Brain microvascular endothelial cell (primary cell): ENCODE measurements around the gene TADA1.
"Not testable (repeated sequence)": the region's sequence is repeated elsewhere in the genome, so short reads cannot be mapped to it uniquely, and the experiment has no call there.

Experiments
- DNase-seq: peaks from one replicate; pipeline ENCODE4 v3.0.0-alpha.2; 2020
- H3K27ac ChIP-seq: fragments of 250-450 bp; sonication (Bioruptor Pico); 2 replicates; pipeline ENCODE4 v1.5.1; 2020; ENCODE audit warnings: mild to moderate bottlenecking, moderate library complexity
- H3K27me3 ChIP-seq: fragments of 250-450 bp; sonication (Bioruptor Pico); replicated peaks from 2 replicates; pipeline ENCODE4 v1.5.1; 2020; ENCODE audit warnings: mild to moderate bottlenecking
- H3K36me3 ChIP-seq: fragments of 250-450 bp; sonication (Bioruptor Pico); replicated peaks from 2 replicates; pipeline ENCODE4 v1.5.1; 2020; ENCODE audit warnings: mild to moderate bottlenecking
- H3K4me3 ChIP-seq: 2 replicates; pipeline ENCODE4 v1.5.1; 2011; ENCODE audit warnings: low read depth, mild to moderate bottlenecking, control low read depth, low read length, moderate library complexity
- in situ Hi-C: cut with HindIII; loops from 2 replicates; pipeline ENCODE4 v1.10.0; 2017; ENCODE audit warnings: low sequenced_read_pairs, low pct_ligation_motif_present
- TF ChIP-seq, protein P1 (sequence below): IDR thresholded peaks from 2 replicates; pipeline ENCODE4 v1.5.1; 2011; ENCODE audit warnings: low read depth, mild to moderate bottlenecking, moderate library complexity, low read length, control low read depth, inconsistent platforms; ENCODE audit errors: missing control alignments

Gene TADA1

DNA sequence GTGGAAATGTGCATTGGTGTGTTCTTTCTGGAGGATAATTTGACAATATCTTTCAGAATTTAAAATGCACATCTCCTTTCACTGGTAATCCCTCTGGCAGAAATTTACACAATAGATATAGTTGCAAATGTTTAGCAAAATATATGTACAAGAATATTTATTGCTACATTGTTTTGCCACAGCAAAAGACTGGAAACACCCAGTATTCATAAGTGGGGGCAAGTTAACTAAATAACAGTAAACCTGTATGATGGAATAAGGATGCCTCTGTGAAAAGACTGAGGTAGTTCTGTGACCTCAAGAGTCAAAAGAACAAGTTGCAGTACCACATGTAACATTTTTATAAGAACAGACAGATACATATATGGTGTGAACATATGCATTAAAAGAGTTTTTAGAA, 13.7 kb upstream of the TADA1 start:
- in situ Hi-C loops: no loop called here
- DNase-seq: no peak
- Histone ChIP-seq H3K27ac (no peak overlapping the region), H3K27me3 (peaks cover 12% of the 10 kb centered on the region), H3K36me3 (no peaks in the 10 kb centered on the region), H3K4me3 (no peak overlapping the region)
- TF ChIP-seq, protein P1, sequence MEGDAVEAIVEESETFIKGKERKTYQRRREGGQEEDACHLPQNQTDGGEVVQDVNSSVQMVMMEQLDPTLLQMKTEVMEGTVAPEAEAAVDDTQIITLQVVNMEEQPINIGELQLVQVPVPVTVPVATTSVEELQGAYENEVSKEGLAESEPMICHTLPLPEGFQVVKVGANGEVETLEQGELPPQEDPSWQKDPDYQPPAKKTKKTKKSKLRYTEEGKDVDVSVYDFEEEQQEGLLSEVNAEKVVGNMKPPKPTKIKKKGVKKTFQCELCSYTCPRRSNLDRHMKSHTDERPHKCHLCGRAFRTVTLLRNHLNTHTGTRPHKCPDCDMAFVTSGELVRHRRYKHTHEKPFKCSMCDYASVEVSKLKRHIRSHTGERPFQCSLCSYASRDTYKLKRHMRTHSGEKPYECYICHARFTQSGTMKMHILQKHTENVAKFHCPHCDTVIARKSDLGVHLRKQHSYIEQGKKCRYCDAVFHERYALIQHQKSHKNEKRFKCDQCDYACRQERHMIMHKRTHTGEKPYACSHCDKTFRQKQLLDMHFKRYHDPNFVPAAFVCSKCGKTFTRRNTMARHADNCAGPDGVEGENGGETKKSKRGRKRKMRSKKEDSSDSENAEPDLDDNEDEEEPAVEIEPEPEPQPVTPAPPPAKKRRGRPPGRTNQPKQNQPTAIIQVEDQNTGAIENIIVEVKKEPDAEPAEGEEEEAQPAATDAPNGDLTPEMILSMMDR: no peak

DNA sequence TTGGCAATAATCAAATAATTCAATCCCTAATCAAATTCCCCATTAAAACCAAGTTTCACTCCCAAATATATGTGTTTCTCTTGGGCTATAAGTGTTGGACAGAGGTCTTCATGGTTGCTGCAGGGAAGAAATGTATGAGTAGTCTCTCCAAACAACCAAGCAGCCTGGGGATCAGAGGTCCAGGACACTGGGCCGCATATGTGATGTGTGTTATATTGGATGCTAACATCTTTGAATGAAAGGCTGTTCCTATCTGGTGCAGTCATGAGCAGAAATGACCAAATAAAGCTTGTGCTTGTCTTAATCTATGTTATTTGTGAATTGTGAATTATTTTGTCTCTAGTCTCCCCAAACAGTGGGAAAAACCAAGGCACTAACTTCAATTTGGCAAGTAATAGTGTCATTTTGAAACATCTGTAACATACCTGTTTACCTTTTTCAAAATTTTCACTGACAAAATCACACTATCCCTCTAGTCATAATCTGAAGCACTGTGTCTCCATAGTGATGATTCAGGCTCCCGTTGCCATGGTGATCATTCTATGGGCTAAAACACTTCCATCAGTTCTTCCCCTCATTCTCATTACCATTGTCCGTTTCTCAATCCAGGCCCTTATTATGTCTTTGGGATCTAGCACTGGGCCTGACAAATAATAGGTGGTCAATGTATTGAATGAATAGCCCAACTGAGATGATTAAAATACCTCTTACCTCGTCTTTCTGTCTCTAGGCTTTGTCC, 12.5 kb upstream of the TADA1 start:
- peaks cover 22% of the 10 kb centered on the region for H3K27me3 ChIP-seq
- in situ Hi-C loops: no loop called here
- no peak for DNase-seq
- TF ChIP-seq, protein P1: no peak
- H3K27ac ChIP-seq: no peak overlapping the region
- no peak overlapping the region for H3K4me3 ChIP-seq
- H3K36me3 ChIP-seq: no peaks in the 10 kb centered on the region

DNA sequence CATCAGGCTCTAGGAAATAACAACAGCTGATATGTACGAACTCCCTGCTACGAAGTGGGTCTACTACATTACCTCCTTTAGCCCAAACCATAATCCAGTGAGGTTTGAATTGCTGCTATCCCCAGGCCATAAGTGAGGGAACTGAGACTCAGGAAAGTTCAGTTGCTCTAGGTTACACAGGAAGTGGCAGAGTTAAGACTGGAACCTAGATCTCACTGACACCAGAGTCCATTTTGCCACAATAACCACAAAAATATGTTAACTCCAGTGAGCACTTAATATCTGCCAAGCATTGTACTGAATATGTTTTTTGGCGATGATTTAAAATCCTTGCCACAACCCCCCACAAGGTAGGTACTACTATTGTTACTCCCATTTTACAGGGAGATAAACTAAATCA, 8.9 kb upstream of the TADA1 start:
- Histone ChIP-seq H3K4me3 (no peak overlapping the region), H3K27ac (no peak overlapping the region), H3K27me3 (peaks cover 18% of the 10 kb centered on the region), H3K36me3 (no peaks in the 10 kb centered on the region)
- TF ChIP-seq, protein P1: no peak
- in situ Hi-C loops: no loop called here
- DNase-seq: no peak

DNA sequence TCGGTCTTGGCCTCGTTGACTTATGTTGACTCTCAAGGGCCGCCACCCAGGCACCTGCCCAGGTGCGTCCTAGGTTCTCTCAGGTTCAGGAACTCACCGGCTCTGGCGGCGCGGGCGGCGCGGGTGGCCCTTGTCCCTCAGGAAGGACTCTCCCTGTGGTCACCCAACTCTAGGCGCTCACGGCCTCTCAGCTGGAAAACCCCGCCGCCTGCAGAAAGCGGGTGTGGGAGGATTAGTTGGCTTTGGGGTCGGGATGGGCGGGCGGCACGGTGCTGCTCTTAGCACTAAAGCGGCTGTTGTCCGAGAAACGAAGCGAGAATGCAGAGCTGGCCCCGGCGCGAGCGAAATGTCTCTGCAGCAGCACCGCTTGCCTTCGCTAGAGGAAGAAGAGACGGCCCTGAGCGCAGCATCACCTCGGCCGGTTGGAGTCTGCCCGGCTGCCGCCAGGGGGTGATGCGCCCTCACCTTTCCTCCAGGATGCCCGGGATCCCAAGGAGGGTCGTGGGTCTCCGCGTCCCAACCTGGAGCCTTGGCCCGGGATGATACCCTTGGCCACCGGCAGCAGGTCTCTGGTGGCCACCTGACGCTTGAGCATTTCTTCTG, 8.1 kb upstream of the TADA1 start:
- Histone ChIP-seq H3K36me3 (no peaks in the 10 kb centered on the region), H3K4me3 (no peak overlapping the region), H3K27me3 (peaks cover 18% of the 10 kb centered on the region), H3K27ac (no peak overlapping the region)
- peak; percentile 24 for DNase-seq
- in situ Hi-C loops: no loop called here
- TF ChIP-seq, protein P1: peak; percentile 90

DNA sequence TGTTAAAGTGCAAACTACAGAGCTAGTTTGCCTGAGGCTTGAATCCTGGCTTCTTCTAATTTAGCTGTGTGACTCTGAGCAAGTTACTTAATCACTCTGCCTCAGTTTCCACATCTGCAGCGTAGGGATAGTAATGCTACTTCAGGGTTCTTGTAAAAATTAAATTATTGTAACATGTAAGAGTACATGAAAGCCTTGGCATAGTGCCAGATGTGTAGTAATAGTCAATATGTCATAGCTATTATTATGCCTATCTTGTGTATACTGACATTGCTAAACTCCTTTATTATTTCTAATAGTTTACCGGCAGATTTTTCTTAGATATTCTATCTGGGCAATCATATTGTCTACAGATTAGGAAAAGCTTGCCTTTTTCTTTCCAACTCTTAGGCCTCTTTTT, 6.8 kb upstream of the TADA1 start:
- H3K4me3 ChIP-seq: no peak overlapping the region
- H3K27me3 ChIP-seq: peaks cover 18% of the 10 kb centered on the region
- in situ Hi-C loops: no loop called here
- no peak for DNase-seq
- H3K36me3 ChIP-seq: no peaks in the 10 kb centered on the region
- TF ChIP-seq, protein P1: no peak
- no peak overlapping the region for H3K27ac ChIP-seq

DNA sequence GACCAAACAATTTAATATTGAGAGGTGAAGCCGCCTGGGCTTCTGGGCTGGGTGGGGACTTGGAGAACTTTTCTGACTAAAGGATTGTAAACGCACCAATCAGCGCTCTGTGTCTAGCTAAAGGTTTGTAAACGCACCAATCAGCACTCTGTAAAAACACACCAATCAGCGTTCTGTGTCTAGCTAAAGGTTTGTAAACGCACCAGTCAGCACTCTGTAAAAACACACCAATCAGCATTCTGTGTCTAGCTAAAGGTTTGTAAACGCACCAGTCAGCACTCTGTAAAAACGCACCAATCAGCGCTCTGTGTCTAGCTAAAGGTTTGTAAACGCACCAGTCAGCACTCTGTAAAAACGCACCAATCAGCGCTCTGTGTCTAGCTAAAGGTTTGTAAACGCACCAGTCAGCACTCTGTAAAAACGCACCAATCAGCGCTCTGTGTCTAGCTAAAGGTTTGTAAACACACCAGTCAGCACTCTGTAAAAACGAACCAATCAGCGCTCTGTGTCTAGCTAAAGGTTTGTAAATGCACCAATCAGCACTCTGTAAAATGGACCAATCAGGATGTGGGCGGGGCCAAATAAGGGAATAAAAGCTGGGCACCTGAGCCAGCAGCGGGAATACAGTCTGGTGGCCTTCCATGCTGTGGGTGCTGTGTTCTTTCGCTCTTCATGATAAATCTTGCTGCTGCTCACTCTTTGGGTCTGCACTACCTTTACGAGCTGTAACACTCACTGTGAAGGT, 2.3 kb upstream of the TADA1 start:
- H3K27me3 ChIP-seq, H3K4me3 ChIP-seq, H3K27ac ChIP-seq, H3K36me3 ChIP-seq, in situ Hi-C loops, DNase-seq: not testable (repeated sequence)
